Esophagus squamous epithelium (tissue), 5 donors: ENCODE measurements around the gene RTTN. TPM values are rescaled to one million over a fixed set of nuclear protein-coding genes. Genes with fewer than 3 reads are reported as not detected.

Experiments used
- DNase-seq: peaks from one replicate; lab custom pipeline; 2025; lab: John Stamatoyannopoulos, UW
- H3K27ac ChIP-seq, 4 donors: fragments of 200-600 bp; sonication (generic); one replicate each; pipeline ENCODE4 v1.5.1; 2016 to 2019; ENCODE audit warnings: mild to moderate bottlenecking in 1 of 4
- H3K27me3 ChIP-seq, 4 donors: fragments of 200-600 bp; sonication (generic); 1 replicate in 3 of 4; 2 replicates in 1 of 4; pipeline versions ENCODE4 v1.5.1 to v1.6.0; 2017 to 2021; ENCODE audit warnings: antibody characterized with exemption in 1 of 4
- H3K36me3 ChIP-seq, 3 donors: fragments of 200-600 bp; sonication (generic); one replicate each; pipeline ENCODE4 v1.5.1; 2016 to 2019
- H3K4me1 ChIP-seq, 3 donors: fragments of 200-600 bp; sonication (generic); one replicate each; pipeline ENCODE4 v1.5.1; 2017 to 2019
- H3K4me3 ChIP-seq, 4 donors: fragments of 200-600 bp; sonication (generic); 1 replicate in 3 of 4; 2 replicates in 1 of 4; pipeline ENCODE4 v1.5.1; 2016 to 2019; ENCODE audit warnings: mild to moderate bottlenecking in 2 of 4, moderate library complexity in 1 of 4
- H3K9me3 ChIP-seq, 3 donors: fragments of 200-600 bp; sonication (generic); one replicate each; pipeline ENCODE4 v1.5.1; 2016 to 2019
- POLR2A ChIP-seq, 4 donors: fragments of 450-650 bp; IDR thresholded peaks; one replicate each; pipeline ENCODE4 v1.6.1; 2017; ENCODE audit warnings: antibody characterized with exemption in 4 of 4, mild to moderate bottlenecking in 4 of 4, moderate library complexity in 3 of 4
- WGBS, 2 donors: methylation state at CpG; one replicate each; pipeline ENCODE4 v1.1.5; 2018; 5-methylcytosine and 5-hydroxymethylcytosine counted together
- intact Hi-C: fragments of 100-400 bp; cut with DNase I; formaldehyde crosslinking; loops from one replicate; pipeline ENCODE4 v1.15.0; 2022
- total RNA-seq, 4 donors: library from RNA; depleted of rRNA; stranded (reverse); fragments of >200 nt; gene quantifications; one replicate each; pipeline ENCODE4 v1.1.0, GENCODE V29; 2016
- TF ChIP-seq, protein P1 (sequence below), 6 experiments: fragments of 450-650 bp in 4 of 6; fragments of 200-600 bp in 2 of 6; sonication (generic) in 2 of 6; IDR thresholded peaks; one replicate each; pipeline ENCODE4 v1.5.1; 2016 to 2019; ENCODE audit warnings: antibody characterized with exemption in 6 of 6, mild to moderate bottlenecking in 4 of 6, moderate library complexity in 4 of 6
- donor health status: DM: yes; HTN: yes; CAD: no.

RTTN gene
- total RNA-seq, 4 donors from 2014 or later, result 4.1 to 14.4 (median 9.2) TPM

DNA sequence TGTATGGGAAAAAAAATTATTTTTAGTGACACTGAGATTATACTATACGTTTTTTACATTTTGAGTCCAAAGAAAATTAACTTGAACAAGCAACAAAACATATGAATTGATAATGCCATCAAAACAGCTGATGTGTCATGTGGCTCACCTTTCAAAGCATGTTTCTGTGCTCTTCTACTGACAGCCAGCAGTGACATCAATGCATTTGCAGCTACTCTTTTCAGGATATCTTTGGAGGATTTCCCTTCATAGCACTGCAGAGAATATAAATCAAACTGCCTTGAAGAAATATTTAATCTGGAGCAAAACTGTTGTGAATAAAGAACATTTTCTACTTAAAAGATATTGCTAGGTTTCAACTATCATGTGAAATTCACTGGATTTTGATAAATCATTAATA is 174.8 kb downstream of the RTTN start:
- Histone ChIP-seq H3K9me3 (no peaks in the 10 kb centered on the region), H3K4me1 (no peaks in the 10 kb centered on the region), H3K4me3 (no peak overlapping the region), H3K36me3 (peaks cover 0 to 36% (median 4%) of the 10 kb centered on the region in 3 donors), H3K27me3 (no peaks in the 10 kb centered on the region), H3K27ac (no peak overlapping the region)
- WGBS, 2 donors, result 68 to 71% methylated on average over 1 of the region's 1 CpG
- intact Hi-C loops, result no loop called here
- no peak for DNase-seq
- TF ChIP-seq, protein P1, sequence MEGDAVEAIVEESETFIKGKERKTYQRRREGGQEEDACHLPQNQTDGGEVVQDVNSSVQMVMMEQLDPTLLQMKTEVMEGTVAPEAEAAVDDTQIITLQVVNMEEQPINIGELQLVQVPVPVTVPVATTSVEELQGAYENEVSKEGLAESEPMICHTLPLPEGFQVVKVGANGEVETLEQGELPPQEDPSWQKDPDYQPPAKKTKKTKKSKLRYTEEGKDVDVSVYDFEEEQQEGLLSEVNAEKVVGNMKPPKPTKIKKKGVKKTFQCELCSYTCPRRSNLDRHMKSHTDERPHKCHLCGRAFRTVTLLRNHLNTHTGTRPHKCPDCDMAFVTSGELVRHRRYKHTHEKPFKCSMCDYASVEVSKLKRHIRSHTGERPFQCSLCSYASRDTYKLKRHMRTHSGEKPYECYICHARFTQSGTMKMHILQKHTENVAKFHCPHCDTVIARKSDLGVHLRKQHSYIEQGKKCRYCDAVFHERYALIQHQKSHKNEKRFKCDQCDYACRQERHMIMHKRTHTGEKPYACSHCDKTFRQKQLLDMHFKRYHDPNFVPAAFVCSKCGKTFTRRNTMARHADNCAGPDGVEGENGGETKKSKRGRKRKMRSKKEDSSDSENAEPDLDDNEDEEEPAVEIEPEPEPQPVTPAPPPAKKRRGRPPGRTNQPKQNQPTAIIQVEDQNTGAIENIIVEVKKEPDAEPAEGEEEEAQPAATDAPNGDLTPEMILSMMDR (IDR thresholded peaks at IDR 0.05), result no peak
- no peak for TF ChIP-seq POLR2A (IDR thresholded peaks at IDR 0.05)

DNA sequence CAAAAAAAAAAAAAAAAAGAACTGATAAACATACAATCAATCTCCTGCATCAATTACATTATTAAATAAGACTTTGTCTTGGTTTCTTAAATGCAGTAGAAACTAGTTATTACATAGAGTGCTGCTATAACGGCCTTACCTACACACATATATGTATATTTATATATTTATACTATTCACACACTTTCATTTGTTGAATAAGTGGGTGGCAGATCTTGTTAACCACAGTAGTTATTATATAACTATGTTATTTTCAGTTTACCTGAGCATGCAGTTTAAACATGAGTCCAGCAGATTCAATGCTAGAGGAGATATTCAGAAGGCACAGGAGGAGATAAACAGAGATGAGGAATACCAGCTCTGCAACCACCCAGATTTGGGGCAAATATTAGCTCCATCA is 176.3 kb downstream of the RTTN start:
- no peak overlapping the region for H3K27ac ChIP-seq
- H3K4me1 ChIP-seq, result no peaks in the 10 kb centered on the region
- no peak overlapping the region for H3K4me3 ChIP-seq
- DNase-seq, result no peak
- H3K9me3 ChIP-seq, result no peaks in the 10 kb centered on the region
- TF ChIP-seq, protein P1 (IDR thresholded peaks at IDR 0.05), result no peak
- TF ChIP-seq POLR2A (IDR thresholded peaks at IDR 0.05), result no peak
- 80 to 92% methylated on average over 1 of the region's 1 CpG for WGBS, 2 donors
- peaks cover 0 to 44% (median 4%) of the 10 kb centered on the region in 3 donors for H3K36me3 ChIP-seq
- intact Hi-C loops, result no loop called here
- no peaks in the 10 kb centered on the region for H3K27me3 ChIP-seq

DNA sequence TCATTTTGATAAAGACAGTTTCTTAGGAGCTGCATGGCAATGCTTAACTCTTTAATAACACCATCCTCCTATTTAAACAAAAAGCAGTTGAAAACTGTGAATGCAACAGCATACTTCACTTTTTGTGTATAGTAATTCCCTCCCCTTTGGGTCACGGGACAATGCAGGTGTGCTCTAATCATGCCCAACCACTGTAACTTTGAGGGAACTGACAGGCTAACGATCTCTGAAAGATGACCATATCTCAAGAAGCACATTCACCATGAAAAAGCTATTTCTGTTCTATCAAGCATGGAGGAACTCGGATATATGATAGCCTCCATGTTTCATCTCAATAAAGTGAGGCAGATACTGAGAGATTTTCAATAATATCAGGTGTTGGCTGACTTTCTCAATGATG is 176.8 kb downstream of the RTTN start:
- TF ChIP-seq, protein P1 (IDR thresholded peaks at IDR 0.05), result no peak
- no peak for TF ChIP-seq POLR2A (IDR thresholded peaks at IDR 0.05)
- no peaks in the 10 kb centered on the region for H3K27me3 ChIP-seq
- intact Hi-C loops, result no loop called here
- H3K4me3 ChIP-seq, result no peak overlapping the region
- 81 to 82% methylated on average over 3 of the region's 3 CpGs for WGBS, 2 donors
- H3K9me3 ChIP-seq, result no peaks in the 10 kb centered on the region
- DNase-seq, result no peak
- H3K4me1 ChIP-seq, result no peaks in the 10 kb centered on the region
- no peak overlapping the region for H3K27ac ChIP-seq
- peaks cover 0 to 48% (median 4%) of the 10 kb centered on the region in 3 donors for H3K36me3 ChIP-seq

DNA sequence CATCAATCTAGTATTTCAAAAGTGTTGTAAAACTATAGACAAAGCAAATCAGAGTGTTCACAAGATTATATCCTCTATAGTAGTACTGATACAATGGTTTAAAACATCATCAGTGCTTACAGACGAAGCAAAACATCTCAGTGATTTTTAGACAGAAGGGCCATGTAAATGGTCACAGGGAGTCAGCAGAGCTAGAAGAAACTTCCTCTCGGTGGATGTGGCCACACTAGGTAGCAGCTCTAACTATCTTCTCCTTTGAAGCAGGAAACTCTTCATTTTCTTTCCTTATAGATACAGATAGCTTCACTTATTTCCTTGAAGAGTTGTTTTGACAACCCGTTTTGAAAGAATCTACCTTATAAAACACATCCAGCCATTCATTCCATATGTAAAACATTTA is 177.4 kb downstream of the RTTN start:
- intact Hi-C loops, result no loop called here
- no peak overlapping the region for H3K27ac ChIP-seq
- no peaks in the 10 kb centered on the region for H3K27me3 ChIP-seq
- H3K4me3 ChIP-seq, result no peak overlapping the region
- no peaks in the 10 kb centered on the region for H3K9me3 ChIP-seq
- 85 to 92% methylated on average over 3 of the region's 3 CpGs for WGBS, 2 donors
- H3K36me3 ChIP-seq, result peaks cover 0 to 55% (median 4%) of the 10 kb centered on the region in 3 donors
- H3K4me1 ChIP-seq, result no peaks in the 10 kb centered on the region
- no peak for DNase-seq
- no peak for TF ChIP-seq POLR2A (IDR thresholded peaks at IDR 0.05)
- TF ChIP-seq, protein P1 (IDR thresholded peaks at IDR 0.05), result no peak

DNA sequence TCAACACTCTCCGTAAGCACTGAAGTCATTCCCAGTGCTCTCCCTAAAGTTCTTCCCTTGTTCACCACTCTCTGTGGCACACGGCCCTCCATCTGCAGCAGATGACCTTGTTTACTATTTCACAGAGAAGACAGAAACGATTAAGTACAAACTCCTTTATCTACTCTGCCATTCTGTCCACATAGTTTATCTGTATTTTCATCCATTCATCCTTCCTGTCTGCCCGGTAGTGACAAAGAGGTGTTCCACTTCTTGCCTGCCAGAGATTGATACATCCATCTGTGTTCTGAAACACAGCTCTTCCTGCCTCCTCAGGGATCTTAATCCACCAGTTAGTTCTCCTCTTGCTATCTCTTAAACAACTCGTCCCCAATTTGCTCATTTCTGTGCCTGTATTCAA is 179.9 kb downstream of the RTTN start:
- intact Hi-C loops, result no loop called here

More for the DNA sequence above, 179.9 kb downstream of the RTTN start:
- Histone ChIP-seq H3K27ac (no peak overlapping the region), H3K9me3 (no peaks in the 10 kb centered on the region), H3K4me3 (no peak overlapping the region), H3K36me3 (peaks cover 0 to 74% (median 4%) of the 10 kb centered on the region in 3 donors), H3K27me3 (no peaks in the 10 kb centered on the region), H3K4me1 (no peaks in the 10 kb centered on the region)
- no peak for DNase-seq
- TF ChIP-seq, protein P1 (IDR thresholded peaks at IDR 0.05), result no peak
- TF ChIP-seq POLR2A (IDR thresholded peaks at IDR 0.05), result no peak
- 67 to 83% methylated on average over 5 of the region's 5 CpGs for WGBS, 2 donors
